PFSK-1 (cell line): ENCODE results near the gene HTR4.

Source experiments
- POLR2AphosphoS5 ChIP-seq: IDR thresholded peaks from 2 replicates; pipeline ENCODE4 v1.6.1; 2012; ENCODE audit warnings: low read depth, mild to moderate bottlenecking, control low read depth, low read length, moderate library complexity
- TAF1 ChIP-seq: IDR thresholded peaks from 2 replicates; pipeline ENCODE4 v1.6.1; 2012; ENCODE audit warnings: low read length, control low read depth, borderline replicate concordance; ENCODE audit not compliant: insufficient read depth
- TF ChIP-seq, protein P1 (sequence below), 2 experiments: IDR thresholded peaks; 2 replicates each; pipeline versions ENCODE4 v1.6.1 to v1.8.0; 2011 to 2012; ENCODE audit warnings: low read depth in 2 of 2, low read length in 2 of 2, control low read depth in 1 of 2, inconsistent platforms in 1 of 2, mild to moderate bottlenecking in 1 of 2, moderate library complexity in 1 of 2; ENCODE audit not compliant: insufficient read depth in 1 of 2

- TF ChIP-seq TAF1 (no peak), POLR2AphosphoS5 (no peak)
- TF ChIP-seq, protein P1, sequence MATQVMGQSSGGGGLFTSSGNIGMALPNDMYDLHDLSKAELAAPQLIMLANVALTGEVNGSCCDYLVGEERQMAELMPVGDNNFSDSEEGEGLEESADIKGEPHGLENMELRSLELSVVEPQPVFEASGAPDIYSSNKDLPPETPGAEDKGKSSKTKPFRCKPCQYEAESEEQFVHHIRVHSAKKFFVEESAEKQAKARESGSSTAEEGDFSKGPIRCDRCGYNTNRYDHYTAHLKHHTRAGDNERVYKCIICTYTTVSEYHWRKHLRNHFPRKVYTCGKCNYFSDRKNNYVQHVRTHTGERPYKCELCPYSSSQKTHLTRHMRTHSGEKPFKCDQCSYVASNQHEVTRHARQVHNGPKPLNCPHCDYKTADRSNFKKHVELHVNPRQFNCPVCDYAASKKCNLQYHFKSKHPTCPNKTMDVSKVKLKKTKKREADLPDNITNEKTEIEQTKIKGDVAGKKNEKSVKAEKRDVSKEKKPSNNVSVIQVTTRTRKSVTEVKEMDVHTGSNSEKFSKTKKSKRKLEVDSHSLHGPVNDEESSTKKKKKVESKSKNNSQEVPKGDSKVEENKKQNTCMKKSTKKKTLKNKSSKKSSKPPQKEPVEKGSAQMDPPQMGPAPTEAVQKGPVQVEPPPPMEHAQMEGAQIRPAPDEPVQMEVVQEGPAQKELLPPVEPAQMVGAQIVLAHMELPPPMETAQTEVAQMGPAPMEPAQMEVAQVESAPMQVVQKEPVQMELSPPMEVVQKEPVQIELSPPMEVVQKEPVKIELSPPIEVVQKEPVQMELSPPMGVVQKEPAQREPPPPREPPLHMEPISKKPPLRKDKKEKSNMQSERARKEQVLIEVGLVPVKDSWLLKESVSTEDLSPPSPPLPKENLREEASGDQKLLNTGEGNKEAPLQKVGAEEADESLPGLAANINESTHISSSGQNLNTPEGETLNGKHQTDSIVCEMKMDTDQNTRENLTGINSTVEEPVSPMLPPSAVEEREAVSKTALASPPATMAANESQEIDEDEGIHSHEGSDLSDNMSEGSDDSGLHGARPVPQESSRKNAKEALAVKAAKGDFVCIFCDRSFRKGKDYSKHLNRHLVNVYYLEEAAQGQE (IDR thresholded peaks at IDR 0.05; ENCODE audit: insufficient read depth in 1 of 2, low read depth in 2 of 2, low read length in 2 of 2), result no peak
Observed at GRCh38 chr5:148466236-148466580, 188.1 kb downstream of the HTR4 start.
